ENCODE data around the gene NSUN7. TPM values are rescaled to one million over a fixed set of nuclear protein-coding genes. Genes with fewer than 3 reads are reported as not detected.

Gene NSUN7
- polyA plus RNA-seq, 2 donors: 1.8 to 2.5 TPM

DNA sequence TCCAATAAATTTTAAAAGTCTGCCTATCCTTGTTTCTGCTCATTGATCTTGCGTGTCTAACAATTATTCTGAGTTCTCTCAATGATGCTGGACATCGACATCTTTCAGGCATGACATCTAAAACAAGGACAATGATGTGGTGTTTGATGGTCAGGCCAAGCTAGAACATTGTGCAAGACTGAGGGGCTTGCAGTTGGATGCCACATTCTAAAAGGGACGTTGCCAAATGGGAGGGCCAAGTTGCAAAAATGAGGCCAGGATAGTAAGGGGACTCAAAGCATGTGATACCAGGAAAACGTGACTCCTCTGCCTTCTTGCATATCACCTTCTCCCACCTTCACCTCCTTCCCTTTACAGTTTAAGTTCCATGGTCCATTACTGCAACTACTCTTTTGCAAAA is 29.4 kb upstream of the NSUN7 start:
- Histone ChIP-seq H3K4me3 (ENCODE audit: low read depth in 1 of 2, low read length in 2 of 2) (no peak overlapping the region), H3K27me3 (ENCODE audit: control insufficient read depth in 1 of 2, insufficient read depth in 2 of 2, low read length in 2 of 2) (no peaks in the 10 kb centered on the region), H3K9me3 (ENCODE audit: control insufficient read depth in 2 of 2, insufficient read depth in 1 of 2, low read depth in 1 of 2, low read length in 1 of 2) (no peaks in the 10 kb centered on the region), H3K27ac (ENCODE audit: low read depth in 2 of 2, low read length in 1 of 2) (no peak overlapping the region), H3K36me3 (ENCODE audit: control insufficient read depth in 2 of 2, insufficient read depth in 2 of 2, low read length in 1 of 2) (no peaks in the 10 kb centered on the region), H3K4me1 (ENCODE audit: control insufficient read depth in 2 of 2, insufficient read depth in 2 of 2, low read length in 1 of 2) (no peaks in the 10 kb centered on the region)
- WGBS, 2 donors: 79 to 85% methylated on average over 4 of the region's 4 CpGs

- WGBS, 2 donors: 29 to 48% methylated on average over 3 of the region's 3 CpGs
- no peaks in the 10 kb centered on the region for H3K9me3 ChIP-seq (ENCODE audit: control insufficient read depth in 2 of 2, insufficient read depth in 1 of 2, low read depth in 1 of 2, low read length in 1 of 2)
- H3K4me3 ChIP-seq (ENCODE audit: low read depth in 1 of 2, low read length in 2 of 2): no peak overlapping the region
- no peaks in the 10 kb centered on the region for H3K27me3 ChIP-seq (ENCODE audit: control insufficient read depth in 1 of 2, insufficient read depth in 2 of 2, low read length in 2 of 2)
- no peaks in the 10 kb centered on the region for H3K36me3 ChIP-seq (ENCODE audit: control insufficient read depth in 2 of 2, insufficient read depth in 2 of 2, low read length in 1 of 2)
- H3K27ac ChIP-seq (ENCODE audit: low read depth in 2 of 2, low read length in 1 of 2): peak overlapping the region in 1 of 2 donors; percentile 13
- H3K4me1 ChIP-seq (ENCODE audit: control insufficient read depth in 2 of 2, insufficient read depth in 2 of 2, low read length in 1 of 2): no peaks in the 10 kb centered on the region
These were observed 28.8 kb upstream of the NSUN7 start for GRCh38 chr4:40720916-40721315.

GRCh38 chr4:40721730-40722171 is 28.0 kb upstream of the NSUN7 start:
- peak overlapping the region; percentile 88 to 94 for H3K27ac ChIP-seq (ENCODE audit: low read depth in 2 of 2, low read length in 1 of 2)
- H3K27me3 ChIP-seq (ENCODE audit: control insufficient read depth in 1 of 2, insufficient read depth in 2 of 2, low read length in 2 of 2): no peaks in the 10 kb centered on the region
- H3K36me3 ChIP-seq (ENCODE audit: control insufficient read depth in 2 of 2, insufficient read depth in 2 of 2, low read length in 1 of 2): no peaks in the 10 kb centered on the region
- H3K4me3 ChIP-seq (ENCODE audit: low read depth in 1 of 2, low read length in 2 of 2): no peak overlapping the region
- no peaks in the 10 kb centered on the region for H3K9me3 ChIP-seq (ENCODE audit: control insufficient read depth in 2 of 2, insufficient read depth in 1 of 2, low read depth in 1 of 2, low read length in 1 of 2)
- no peaks in the 10 kb centered on the region for H3K4me1 ChIP-seq (ENCODE audit: control insufficient read depth in 2 of 2, insufficient read depth in 2 of 2, low read length in 1 of 2)
- 68 to 71% methylated on average over 5 of the region's 5 CpGs for WGBS, 2 donors

DNA sequence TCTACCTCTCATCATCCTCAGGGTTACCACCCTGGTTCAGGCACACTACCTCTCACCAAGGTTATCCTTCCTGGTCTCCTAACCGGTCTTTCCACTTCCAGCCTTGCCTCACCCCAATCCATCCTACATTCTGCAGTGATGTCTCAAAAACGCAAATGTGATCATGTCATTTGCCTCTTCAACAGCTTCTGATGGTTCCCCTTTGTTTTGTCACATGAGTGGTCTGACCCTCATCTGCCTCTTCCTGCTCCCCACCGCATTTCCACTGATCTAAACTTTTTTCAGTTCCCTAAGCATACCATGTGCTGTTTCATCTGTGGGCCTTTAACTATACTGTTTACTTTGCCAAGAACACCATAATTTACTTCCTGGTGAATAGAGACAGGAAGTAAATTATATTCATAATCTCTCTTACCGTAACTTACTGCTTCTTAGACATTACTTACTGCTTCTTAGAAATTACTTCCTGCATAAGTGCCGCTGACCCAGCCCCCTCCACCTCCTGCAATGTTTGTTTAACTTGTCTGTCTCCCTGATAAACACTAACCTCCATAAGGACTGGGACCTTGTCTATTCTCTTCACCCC is 27.1 kb upstream of the NSUN7 start:
- H3K9me3 ChIP-seq (ENCODE audit: control insufficient read depth in 2 of 2, insufficient read depth in 1 of 2, low read depth in 1 of 2, low read length in 1 of 2): no peaks in the 10 kb centered on the region
- H3K27ac ChIP-seq (ENCODE audit: low read depth in 2 of 2, low read length in 1 of 2): peak overlapping the region; percentile 88 to 94
- H3K4me1 ChIP-seq (ENCODE audit: control insufficient read depth in 2 of 2, insufficient read depth in 2 of 2, low read length in 1 of 2): no peaks in the 10 kb centered on the region
- 38 to 46% methylated on average over 5 of the region's 5 CpGs for WGBS, 2 donors
- no peaks in the 10 kb centered on the region for H3K27me3 ChIP-seq (ENCODE audit: control insufficient read depth in 1 of 2, insufficient read depth in 2 of 2, low read length in 2 of 2)
- H3K4me3 ChIP-seq (ENCODE audit: low read depth in 1 of 2, low read length in 2 of 2): no peak overlapping the region
- no peaks in the 10 kb centered on the region for H3K36me3 ChIP-seq (ENCODE audit: control insufficient read depth in 2 of 2, insufficient read depth in 2 of 2, low read length in 1 of 2)

GRCh38 chr4:40723728-40724127 is 26.0 kb upstream of the NSUN7 start:
- Histone ChIP-seq H3K36me3 (ENCODE audit: control insufficient read depth in 2 of 2, insufficient read depth in 2 of 2, low read length in 1 of 2) (no peaks in the 10 kb centered on the region), H3K9me3 (ENCODE audit: control insufficient read depth in 2 of 2, insufficient read depth in 1 of 2, low read depth in 1 of 2, low read length in 1 of 2) (no peaks in the 10 kb centered on the region), H3K4me1 (ENCODE audit: control insufficient read depth in 2 of 2, insufficient read depth in 2 of 2, low read length in 1 of 2) (no peaks in the 10 kb centered on the region), H3K27ac (ENCODE audit: low read depth in 2 of 2, low read length in 1 of 2) (peak overlapping the region; percentile 20 to 45), H3K27me3 (ENCODE audit: control insufficient read depth in 1 of 2, insufficient read depth in 2 of 2, low read length in 2 of 2) (no peaks in the 10 kb centered on the region), H3K4me3 (ENCODE audit: low read depth in 1 of 2, low read length in 2 of 2) (no peak overlapping the region)
- WGBS, 2 donors: 91 to 95% methylated on average over 3 of the region's 3 CpGs

DNA sequence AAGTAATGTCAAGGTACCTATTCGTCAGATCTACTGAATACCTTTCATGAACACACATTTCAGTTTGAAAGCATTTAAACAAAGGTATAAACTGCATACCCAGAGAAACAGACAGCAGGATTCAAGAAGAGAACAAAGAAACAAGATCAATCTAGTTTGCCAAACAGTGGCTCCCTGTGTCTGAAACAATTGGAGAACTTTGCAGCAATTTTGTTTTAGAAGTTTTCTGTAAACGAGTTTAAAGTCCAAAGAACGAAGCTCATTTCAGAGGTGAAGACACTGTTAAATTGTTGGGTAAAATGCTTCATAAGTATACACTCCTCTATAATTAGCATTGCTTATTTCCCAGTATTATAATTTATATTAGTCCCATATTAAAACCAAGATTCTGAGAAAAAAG is 21.4 kb upstream of the NSUN7 start:
- Histone ChIP-seq H3K27me3 (ENCODE audit: control insufficient read depth in 1 of 2, insufficient read depth in 2 of 2, low read length in 2 of 2) (no peaks in the 10 kb centered on the region), H3K4me3 (ENCODE audit: low read depth in 1 of 2, low read length in 2 of 2) (no peak overlapping the region), H3K27ac (ENCODE audit: low read depth in 2 of 2, low read length in 1 of 2) (no peak overlapping the region), H3K9me3 (ENCODE audit: control insufficient read depth in 2 of 2, insufficient read depth in 1 of 2, low read depth in 1 of 2, low read length in 1 of 2) (no peaks in the 10 kb centered on the region), H3K36me3 (ENCODE audit: control insufficient read depth in 2 of 2, insufficient read depth in 2 of 2, low read length in 1 of 2) (no peaks in the 10 kb centered on the region), H3K4me1 (ENCODE audit: control insufficient read depth in 2 of 2, insufficient read depth in 2 of 2, low read length in 1 of 2) (no peaks in the 10 kb centered on the region)
- 59 to 63% methylated on average over 3 of the region's 3 CpGs for WGBS, 2 donors

- H3K36me3 ChIP-seq (ENCODE audit: control insufficient read depth in 2 of 2, insufficient read depth in 2 of 2, low read length in 1 of 2): no peaks in the 10 kb centered on the region
- no peaks in the 10 kb centered on the region for H3K9me3 ChIP-seq (ENCODE audit: control insufficient read depth in 2 of 2, insufficient read depth in 1 of 2, low read depth in 1 of 2, low read length in 1 of 2)
- no peak overlapping the region for H3K4me3 ChIP-seq (ENCODE audit: low read depth in 1 of 2, low read length in 2 of 2)
- no peak overlapping the region for H3K27ac ChIP-seq (ENCODE audit: low read depth in 2 of 2, low read length in 1 of 2)
- WGBS, 2 donors: 93 to 97% methylated on average over 1 of the region's 1 CpG
- H3K4me1 ChIP-seq (ENCODE audit: control insufficient read depth in 2 of 2, insufficient read depth in 2 of 2, low read length in 1 of 2): no peaks in the 10 kb centered on the region
- H3K27me3 ChIP-seq (ENCODE audit: control insufficient read depth in 1 of 2, insufficient read depth in 2 of 2, low read length in 2 of 2): no peaks in the 10 kb centered on the region
These were observed 20.2 kb upstream of the NSUN7 start for GRCh38 chr4:40729555-40729954.

GRCh38 chr4:40730091-40730679 is 19.6 kb upstream of the NSUN7 start:
- Histone ChIP-seq H3K4me1 (ENCODE audit: control insufficient read depth in 2 of 2, insufficient read depth in 2 of 2, low read length in 1 of 2) (no peaks in the 10 kb centered on the region), H3K4me3 (ENCODE audit: low read depth in 1 of 2, low read length in 2 of 2) (no peak overlapping the region), H3K27me3 (ENCODE audit: control insufficient read depth in 1 of 2, insufficient read depth in 2 of 2, low read length in 2 of 2) (no peaks in the 10 kb centered on the region), H3K27ac (ENCODE audit: low read depth in 2 of 2, low read length in 1 of 2) (no peak overlapping the region), H3K36me3 (ENCODE audit: control insufficient read depth in 2 of 2, insufficient read depth in 2 of 2, low read length in 1 of 2) (no peaks in the 10 kb centered on the region), H3K9me3 (ENCODE audit: control insufficient read depth in 2 of 2, insufficient read depth in 1 of 2, low read depth in 1 of 2, low read length in 1 of 2) (no peaks in the 10 kb centered on the region)
- 76 to 83% methylated on average over 5 of the region's 5 CpGs for WGBS, 2 donors

DNA sequence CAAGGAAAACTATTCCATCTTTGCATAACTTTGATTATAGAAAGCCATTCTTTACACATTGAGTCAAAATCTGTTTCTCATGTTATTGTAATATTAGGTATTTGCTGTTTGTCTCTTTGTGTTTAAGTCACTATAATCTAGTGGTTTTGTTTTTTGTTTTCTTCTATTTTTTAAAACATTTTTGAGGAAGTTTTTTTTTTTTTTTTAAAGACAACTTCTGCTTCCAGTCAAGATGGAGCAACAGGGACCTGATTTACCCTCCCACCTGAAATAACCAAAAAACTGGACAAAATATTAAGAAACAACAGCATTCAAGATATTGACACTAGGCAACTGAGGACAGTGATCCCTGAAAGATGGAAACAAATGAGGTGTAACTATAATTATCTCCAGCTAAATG is 18.4 kb upstream of the NSUN7 start:
- H3K4me3 ChIP-seq (ENCODE audit: low read depth in 1 of 2, low read length in 2 of 2): no peak overlapping the region
- H3K9me3 ChIP-seq (ENCODE audit: control insufficient read depth in 2 of 2, insufficient read depth in 1 of 2, low read depth in 1 of 2, low read length in 1 of 2): no peaks in the 10 kb centered on the region
- no peaks in the 10 kb centered on the region for H3K27me3 ChIP-seq (ENCODE audit: control insufficient read depth in 1 of 2, insufficient read depth in 2 of 2, low read length in 2 of 2)
- no peaks in the 10 kb centered on the region for H3K36me3 ChIP-seq (ENCODE audit: control insufficient read depth in 2 of 2, insufficient read depth in 2 of 2, low read length in 1 of 2)
- H3K27ac ChIP-seq (ENCODE audit: low read depth in 2 of 2, low read length in 1 of 2): no peak overlapping the region
- no peaks in the 10 kb centered on the region for H3K4me1 ChIP-seq (ENCODE audit: control insufficient read depth in 2 of 2, insufficient read depth in 2 of 2, low read length in 1 of 2)

- 38 to 54% methylated on average over 6 of the region's 6 CpGs for WGBS, 2 donors
- Histone ChIP-seq H3K9me3 (ENCODE audit: control insufficient read depth in 2 of 2, insufficient read depth in 1 of 2, low read depth in 1 of 2, low read length in 1 of 2) (no peaks in the 10 kb centered on the region), H3K4me3 (ENCODE audit: low read depth in 1 of 2, low read length in 2 of 2) (no peak overlapping the region), H3K4me1 (ENCODE audit: control insufficient read depth in 2 of 2, insufficient read depth in 2 of 2, low read length in 1 of 2) (no peaks in the 10 kb centered on the region), H3K36me3 (ENCODE audit: control insufficient read depth in 2 of 2, insufficient read depth in 2 of 2, low read length in 1 of 2) (no peaks in the 10 kb centered on the region), H3K27me3 (ENCODE audit: control insufficient read depth in 1 of 2, insufficient read depth in 2 of 2, low read length in 2 of 2) (no peaks in the 10 kb centered on the region), H3K27ac (ENCODE audit: low read depth in 2 of 2, low read length in 1 of 2) (no peak overlapping the region)
These were observed 17.9 kb upstream of the NSUN7 start for GRCh38 chr4:40731792-40732245.

Measured in esophagus (tissue), 2 donors.